GM23248 (cell line): ENCODE results near the gene ARSJ. TPM values are rescaled to one million over a fixed set of nuclear protein-coding genes. Genes with fewer than 3 reads are reported as not detected.
A peak's percentile ranks its signal among the peaks of the same experiment; 100 is the strongest.
"Not testable (repeated sequence)": the region's sequence is repeated elsewhere in the genome, so short reads cannot be mapped to it uniquely, and the experiment has no call there.

Experiments used
- DNase-seq: peaks from one replicate; pipeline ENCODE4 v3.0.0-alpha.2; 2015
- H2AFZ ChIP-seq: fragments of 200-600 bp; sonication (generic); 2 replicates; pipeline ENCODE4 v1.6.1; 2016; ENCODE audit warnings: antibody characterized with exemption
- H3F3A ChIP-seq: fragments of 200-600 bp; sonication (generic); 2 replicates; pipeline ENCODE4 v1.6.1; 2016; ENCODE audit warnings: mild to moderate bottlenecking, antibody characterized with exemption, mixed run types; ENCODE audit not compliant: insufficient read depth
- H3K27ac ChIP-seq: fragments of 200-600 bp; sonication (generic); 2 replicates; pipeline ENCODE4 v1.5.1; 2016; ENCODE audit warnings: mild to moderate bottlenecking
- H3K27me3 ChIP-seq: fragments of 200-600 bp; sonication (generic); replicated peaks from 2 replicates; pipeline ENCODE4 v1.6.1; 2016; ENCODE audit warnings: mild to moderate bottlenecking; ENCODE audit not compliant: insufficient read depth
- H3K36me3 ChIP-seq: fragments of 200-600 bp; sonication (generic); 2 replicates; pipeline ENCODE4 v1.6.1; 2016; ENCODE audit warnings: low read depth, mild to moderate bottlenecking
- H3K4me1 ChIP-seq: fragments of 200-600 bp; sonication (generic); 2 replicates; pipeline ENCODE4 v1.6.1; 2016; ENCODE audit warnings: mild to moderate bottlenecking; ENCODE audit not compliant: insufficient read depth
- H3K4me2 ChIP-seq: fragments of 200-600 bp; sonication (generic); one replicate; pipeline ENCODE4 v1.6.1; 2016; ENCODE audit warnings: mild to moderate bottlenecking; ENCODE audit not compliant: unreplicated experiment
- H3K4me3 ChIP-seq: fragments of 200-600 bp; sonication (generic); 2 replicates; pipeline ENCODE4 v1.5.1; 2016; ENCODE audit warnings: mild to moderate bottlenecking
- H3K79me2 ChIP-seq: fragments of 200-600 bp; sonication (generic); 2 replicates; pipeline ENCODE4 v1.6.1; 2016; ENCODE audit warnings: mild to moderate bottlenecking; ENCODE audit not compliant: insufficient read depth
- H3K9ac ChIP-seq: fragments of 200-600 bp; sonication (generic); 2 replicates; pipeline ENCODE4 v1.6.1; 2016; ENCODE audit warnings: mild to moderate bottlenecking
- H3K9me2 ChIP-seq: fragments of 200-600 bp; sonication (generic); 2 replicates; pipeline ENCODE4 v1.6.1; 2016; ENCODE audit warnings: mixed run types, mild to moderate bottlenecking, moderate library complexity; ENCODE audit not compliant: insufficient read depth
- H3K9me3 ChIP-seq: fragments of 200-600 bp; sonication (generic); one replicate; pipeline ENCODE4 v1.6.1; 2017; ENCODE audit warnings: low read depth
- H4K20me1 ChIP-seq: fragments of 200-600 bp; sonication (generic); 2 replicates; pipeline ENCODE4 v1.6.0; 2016; ENCODE audit not compliant: insufficient read depth
- EZH2 ChIP-seq: fragments of 200-600 bp; sonication (generic); IDR thresholded peaks from 2 replicates; pipeline ENCODE4 v1.6.1; 2018; ENCODE audit warnings: antibody characterized with exemption, mild to moderate bottlenecking; ENCODE audit not compliant: insufficient read depth, poor library complexity, severe bottlenecking
- EZH2phosphoT487 ChIP-seq: fragments of 200-600 bp; sonication (generic); IDR thresholded peaks from 2 replicates; pipeline ENCODE4 v1.6.1; 2018; ENCODE audit warnings: antibody characterized with exemption, moderate library complexity, mild to moderate bottlenecking, low read depth; ENCODE audit not compliant: insufficient read depth
- WGBS, 2 experiments: methylation state at CpG; one replicate each; pipeline ENCODE4 v1.1.6; 2015 to 2017; ENCODE audit warnings: low lambda C conversion rate in 2 of 2, low coverage in 1 of 2; ENCODE audit errors: missing lambda C conversion rate in 2 of 2; 5-methylcytosine and 5-hydroxymethylcytosine counted together
- in situ Hi-C: fragments of 300-500 bp; cut with MboI; formaldehyde crosslinking; loops from 2 replicates; pipeline ENCODE4 v1.15.0; 2020
- polyA plus RNA-seq: library from polyadenylated mRNA; unstranded; fragments of >200 nt; fragmentation: Nextera tagmentation; extraction: Ambion mirVana; gene quantifications from 2 replicates; pipeline ENCODE4 v1.2.1, GENCODE V29; 2016
- total RNA-seq: library from RNA; depleted of rRNA; stranded (reverse); fragments of >200 nt; shearing (Covaris generic); gene quantifications from 2 replicates; pipeline ENCODE4 v1.2.3, GENCODE V29; 2014

ARSJ gene
- total and polyA plus RNA-seq, 2 experiments from 2014 or later = 32.2 to 33.7 TPM

GRCh38 chr4:114005569-114006442, 26.4 kb upstream of the ARSJ start:
- no peaks in the 10 kb centered on the region for H3K9me3 ChIP-seq
- H3F3A ChIP-seq = peaks cover 10% of the 10 kb centered on the region
- H3K9me2 ChIP-seq = no peaks in the 10 kb centered on the region
- H3K27ac ChIP-seq = no peak overlapping the region
- no peaks in the 10 kb centered on the region for H3K36me3 ChIP-seq
- H3K79me2 ChIP-seq = no peaks in the 10 kb centered on the region
- TF ChIP-seq EZH2phosphoT487 = no peak
- no peak for TF ChIP-seq EZH2
- H4K20me1 ChIP-seq = no peaks in the 10 kb centered on the region
- peak overlapping the region; percentile 28 for H3K4me2 ChIP-seq
- H3K27me3 ChIP-seq = no peaks in the 10 kb centered on the region
- peak; percentile 84 for DNase-seq
- no peak overlapping the region for H2AFZ ChIP-seq
- in situ Hi-C loops = no loop called here
- no peak overlapping the region for H3K4me3 ChIP-seq
- no peak overlapping the region for H3K9ac ChIP-seq
- H3K4me1 ChIP-seq = peaks cover 14% of the 10 kb centered on the region
- 64 to 70% methylated on average over 4 of the region's 4 CpGs for WGBS, 2 experiments

GRCh38 chr4:114004483-114005226, 25.2 kb upstream of the ARSJ start:
- H3F3A ChIP-seq, H3K4me2 ChIP-seq, H4K20me1 ChIP-seq, H3K9me3 ChIP-seq, in situ Hi-C loops, H3K36me3 ChIP-seq, H3K27me3 ChIP-seq, H3K27ac ChIP-seq, H2AFZ ChIP-seq, H3K4me3 ChIP-seq, H3K79me2 ChIP-seq, H3K9ac ChIP-seq, H3K9me2 ChIP-seq, DNase-seq: not testable (repeated sequence)
- WGBS, 2 experiments = 89 to 91% methylated on average over 14 to 20 of the region's 20 CpGs
- H3K4me1 ChIP-seq = peaks cover 14% of the 10 kb centered on the region

- H3K4me1 ChIP-seq = peaks cover 23% of the 10 kb centered on the region
- in situ Hi-C loops = no loop called here
- H4K20me1 ChIP-seq = no peaks in the 10 kb centered on the region
- H3K27ac ChIP-seq = no peak overlapping the region
- no peaks in the 10 kb centered on the region for H3K36me3 ChIP-seq
- no peaks in the 10 kb centered on the region for H3K9me3 ChIP-seq
- H3K9me2 ChIP-seq = no peaks in the 10 kb centered on the region
- no peaks in the 10 kb centered on the region for H3K27me3 ChIP-seq
- no peak overlapping the region for H2AFZ ChIP-seq
- peaks cover 18% of the 10 kb centered on the region; the same call in 1 of the 2 replicates for H3F3A ChIP-seq
- 52 to 59% methylated on average over 1 of the region's 1 CpG for WGBS, 2 experiments
- no peak overlapping the region for H3K4me2 ChIP-seq
- H3K9ac ChIP-seq = no peak overlapping the region
- H3K4me3 ChIP-seq = no peak overlapping the region
- no peak for TF ChIP-seq EZH2
- TF ChIP-seq EZH2phosphoT487 = no peak
- DNase-seq = no peak
- H3K79me2 ChIP-seq = no peaks in the 10 kb centered on the region
These were observed 19.1 kb upstream of the ARSJ start for GRCh38 chr4:113998531-113998930.

GRCh38 chr4:113998079-113998478, 18.6 kb upstream of the ARSJ start:
- no peak overlapping the region for H3K9ac ChIP-seq
- H3K4me2 ChIP-seq = no peak overlapping the region
- no peak for DNase-seq
- no peaks in the 10 kb centered on the region for H3K79me2 ChIP-seq
- H3K36me3 ChIP-seq = no peaks in the 10 kb centered on the region
- no peak overlapping the region for H2AFZ ChIP-seq
- H3K27ac ChIP-seq = no peak overlapping the region
- no peak overlapping the region for H3K4me3 ChIP-seq
- H3K27me3 ChIP-seq = no peaks in the 10 kb centered on the region
- H3K9me3 ChIP-seq = no peaks in the 10 kb centered on the region
- 85 to 86% methylated on average over 5 of the region's 5 CpGs for WGBS, 2 experiments
- H3K4me1 ChIP-seq = peaks cover 23% of the 10 kb centered on the region
- in situ Hi-C loops = no loop called here
- no peaks in the 10 kb centered on the region for H3K9me2 ChIP-seq
- TF ChIP-seq EZH2phosphoT487 (no peak), EZH2 (no peak)
- no peaks in the 10 kb centered on the region for H4K20me1 ChIP-seq
- H3F3A ChIP-seq = peaks cover 18% of the 10 kb centered on the region; the same call in 1 of the 2 replicates
